ENCODE measurements around the gene MATR3. TPM values are rescaled to one million over a fixed set of nuclear protein-coding genes. Genes with fewer than 3 reads are reported as not detected.

Gene MATR3
- total RNA-seq, 4 donors from 2014 or later, result 164 to 234 (median 220) TPM

- no peak overlapping the region for H3K27ac ChIP-seq (replicated peaks in 1 of 4)
- H3K27me3 ChIP-seq, result no peaks in the 10 kb centered on the region
- intact Hi-C loops (cut with DNase I), result no loop called here
- no peak for TF ChIP-seq POLR2A (IDR thresholded peaks at IDR 0.05; ENCODE audit: low read depth)
- no peak overlapping the region for H3K4me3 ChIP-seq
- no peak for DNase-seq (ENCODE audit: extremely low spot score)
- peaks cover 6 to 56% (median 34%) of the 10 kb centered on the region in 4 donors for H3K4me1 ChIP-seq
- peaks cover 0 to 12% (median 2%) of the 10 kb centered on the region in 4 donors for H3K36me3 ChIP-seq
- H3K9me3 ChIP-seq, result no peaks in the 10 kb centered on the region
Observed at GRCh38 chr5:139358064-139358463, 64.5 kb downstream of the MATR3 start.

- TF ChIP-seq EP300 (IDR thresholded peaks at IDR 0.05) (no peak), POLR2A (IDR thresholded peaks at IDR 0.05; ENCODE audit: low read depth) (no peak), CTCF (IDR thresholded peaks at IDR 0.05) (no peak), POLR2AphosphoS5 (IDR thresholded peaks at IDR 0.05) (no peak)
- Histone ChIP-seq H3K27me3 (no peaks in the 10 kb centered on the region), H3K36me3 (peaks cover 11 to 26% (median 23%) of the 10 kb centered on the region in 4 donors), H3K27ac (replicated peaks in 1 of 4) (no peak overlapping the region), H3K9me3 (no peaks in the 10 kb centered on the region), H3K4me3 (no peak overlapping the region), H3K4me1 (peaks cover 3 to 54% (median 29%) of the 10 kb centered on the region in 4 donors)
- WGBS, result 96% methylated on average over 4 of the region's 4 CpGs
- intact Hi-C loops (cut with DNase I), result no loop called here
- DNase-seq (ENCODE audit: extremely low spot score), result no peak
Observed at GRCh38 chr5:139360384-139360783, 66.8 kb downstream of the MATR3 start.

- TF ChIP-seq EP300 (IDR thresholded peaks at IDR 0.05) (no peak), CTCF (IDR thresholded peaks at IDR 0.05) (no peak), POLR2A (IDR thresholded peaks at IDR 0.05; ENCODE audit: low read depth) (no peak), POLR2AphosphoS5 (IDR thresholded peaks at IDR 0.05) (no peak)
- intact Hi-C loops (cut with DNase I), result no loop called here
- no peak overlapping the region for H3K4me3 ChIP-seq
- peaks cover 24 to 42% (median 38%) of the 10 kb centered on the region in 4 donors for H3K36me3 ChIP-seq
- H3K27ac ChIP-seq (replicated peaks in 1 of 4), result no peak overlapping the region
- WGBS, result 67% methylated on average over 6 of the region's 6 CpGs
- no peaks in the 10 kb centered on the region for H3K27me3 ChIP-seq
- H3K4me1 ChIP-seq, result peaks cover 3 to 49% (median 25%) of the 10 kb centered on the region in 4 donors
- DNase-seq (ENCODE audit: extremely low spot score), result no peak
- no peaks in the 10 kb centered on the region for H3K9me3 ChIP-seq
Observed at GRCh38 chr5:139361835-139362429, 68.4 kb downstream of the MATR3 start.

GRCh38 chr5:139363937-139364336, 70.4 kb downstream of the MATR3 start:
- no peak for DNase-seq (ENCODE audit: extremely low spot score)
- Histone ChIP-seq H3K27me3 (no peaks in the 10 kb centered on the region), H3K36me3 (peaks cover 29 to 62% (median 47%) of the 10 kb centered on the region in 4 donors), H3K27ac (replicated peaks in 1 of 4) (no peak overlapping the region), H3K4me1 (peaks cover 3 to 32% (median 15%) of the 10 kb centered on the region in 4 donors), H3K9me3 (no peaks in the 10 kb centered on the region), H3K4me3 (no peak overlapping the region)
- TF ChIP-seq CTCF (IDR thresholded peaks at IDR 0.05) (no peak), POLR2A (IDR thresholded peaks at IDR 0.05; ENCODE audit: low read depth) (no peak), POLR2AphosphoS5 (IDR thresholded peaks at IDR 0.05) (no peak), EP300 (IDR thresholded peaks at IDR 0.05) (no peak)
- 75% methylated on average over 2 of the region's 2 CpGs for WGBS
- intact Hi-C loops (cut with DNase I), result no loop called here

GRCh38 chr5:139364466-139364865, 70.9 kb downstream of the MATR3 start:
- Histone ChIP-seq H3K9me3 (no peaks in the 10 kb centered on the region), H3K27me3 (no peaks in the 10 kb centered on the region), H3K4me3 (no peak overlapping the region), H3K4me1 (peaks cover 3 to 27% (median 13%) of the 10 kb centered on the region in 4 donors), H3K36me3 (peaks cover 29 to 67% (median 51%) of the 10 kb centered on the region in 4 donors), H3K27ac (replicated peaks in 1 of 4) (no peak overlapping the region)
- TF ChIP-seq POLR2AphosphoS5 (IDR thresholded peaks at IDR 0.05), result no peak
- TF ChIP-seq EP300 (IDR thresholded peaks at IDR 0.05), result no peak
- no peak for TF ChIP-seq CTCF (IDR thresholded peaks at IDR 0.05)
- no peak for TF ChIP-seq POLR2A (IDR thresholded peaks at IDR 0.05; ENCODE audit: low read depth)
- 61% methylated on average over 2 of the region's 2 CpGs for WGBS
- DNase-seq (ENCODE audit: extremely low spot score), result no peak
- intact Hi-C loops (cut with DNase I), result no loop called here

Measured in esophagus muscularis mucosa (tissue), 4 donors.